ENCODE data around the gene GCGR.

Gene GCGR

DNA sequence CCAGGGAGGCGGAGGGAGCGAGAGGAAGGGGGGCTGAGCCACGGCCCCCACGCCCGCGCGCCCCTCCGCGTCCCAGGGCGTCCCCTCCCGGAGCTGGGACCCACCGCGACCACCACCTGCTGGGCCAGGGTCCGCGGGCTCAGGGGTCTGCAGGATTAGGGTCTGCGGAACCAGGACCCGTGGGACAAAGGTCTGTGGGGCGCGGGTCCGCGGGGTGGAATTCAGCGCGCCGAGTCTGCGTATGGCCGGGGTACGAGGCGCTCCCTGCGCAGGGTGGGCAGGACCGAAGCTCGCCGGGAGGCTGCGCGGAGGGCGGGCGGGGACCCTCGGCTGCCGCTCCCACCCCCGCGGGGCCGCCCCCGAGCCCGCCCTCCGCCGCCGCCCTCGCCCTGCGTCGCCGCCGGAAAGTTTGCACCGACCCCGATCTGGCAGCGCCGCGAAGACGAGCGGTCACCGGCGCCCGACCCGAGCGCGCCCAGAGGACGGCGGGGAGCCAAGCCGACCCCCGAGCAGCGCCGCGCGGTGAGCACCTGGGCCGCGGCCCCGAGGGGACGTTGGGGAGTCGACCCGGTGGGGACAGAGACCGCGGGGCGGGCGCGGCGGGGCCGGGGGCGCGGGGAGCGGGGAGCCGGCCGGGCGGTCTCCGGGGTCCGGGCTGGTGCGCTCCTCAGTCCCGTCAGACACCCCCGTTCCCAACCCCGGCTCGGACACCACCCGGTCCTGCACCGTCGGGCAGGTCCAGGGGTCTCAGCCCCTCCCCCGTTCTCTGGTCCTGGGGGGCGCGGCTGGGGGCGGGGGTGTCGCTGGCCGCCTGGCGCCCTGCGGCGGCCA, at the start of gene GCGR:
TSS of gene GCGR (plus strand) at position 423 of the 831 bp plus-strand sequence. CDS start 4,869 bp downstream, outside the sequence.
- DNase-seq = no peak

- no peak for DNase-seq
Observed at GRCh38 chr17:81792675-81793615, 11.0 kb upstream of the GCGR start.

GRCh38 chr17:81794074-81794476, 9.9 kb upstream of the GCGR start:
- DNase-seq = no peak

- peak in 1 of 2 experiments; percentile 27 for DNase-seq
Observed at GRCh38 chr17:81794509-81794908, 9.4 kb upstream of the GCGR start.

GRCh38 chr17:81801327-81801726, 2.6 kb upstream of the GCGR start:
- no peak for DNase-seq

DNA sequence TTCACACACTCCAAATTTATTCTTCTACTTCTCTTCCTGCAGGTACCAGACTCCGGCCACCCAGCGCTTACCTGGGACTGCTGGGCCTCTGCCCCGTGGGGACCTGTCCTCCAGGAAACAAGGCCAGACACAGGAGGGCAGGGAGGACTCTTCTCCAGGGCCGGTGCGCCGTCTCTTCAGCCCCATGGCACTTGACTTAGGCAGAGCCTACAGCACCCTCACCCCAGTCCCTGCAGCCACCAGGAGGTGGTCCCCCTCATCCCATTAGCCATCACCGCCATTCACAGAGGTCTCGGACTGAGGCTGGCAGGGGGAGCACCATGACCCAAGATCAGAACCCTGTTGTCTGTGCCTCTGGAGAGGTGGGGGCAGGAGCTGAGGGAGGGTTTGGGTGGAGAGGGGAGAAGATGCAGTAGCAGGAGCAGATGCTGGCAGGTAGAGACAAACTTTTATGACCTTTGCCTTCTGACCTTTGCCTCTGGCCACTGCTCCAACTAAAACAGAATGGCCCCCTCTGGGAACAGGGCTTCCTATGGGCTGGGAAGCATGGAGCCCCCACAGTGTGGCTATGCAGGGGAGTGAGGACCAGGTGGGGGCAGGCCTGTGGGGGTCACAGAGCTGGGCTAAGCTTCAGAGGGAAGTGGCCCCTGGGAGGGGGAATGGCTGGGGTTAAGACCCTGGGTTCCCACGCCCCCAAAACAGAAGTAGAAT, 1.7 kb upstream of the GCGR start:
- no peak for DNase-seq

GRCh38 chr17:81802856-81803643, 900 bp upstream of the GCGR start:
- DNase-seq = no peak

DNA sequence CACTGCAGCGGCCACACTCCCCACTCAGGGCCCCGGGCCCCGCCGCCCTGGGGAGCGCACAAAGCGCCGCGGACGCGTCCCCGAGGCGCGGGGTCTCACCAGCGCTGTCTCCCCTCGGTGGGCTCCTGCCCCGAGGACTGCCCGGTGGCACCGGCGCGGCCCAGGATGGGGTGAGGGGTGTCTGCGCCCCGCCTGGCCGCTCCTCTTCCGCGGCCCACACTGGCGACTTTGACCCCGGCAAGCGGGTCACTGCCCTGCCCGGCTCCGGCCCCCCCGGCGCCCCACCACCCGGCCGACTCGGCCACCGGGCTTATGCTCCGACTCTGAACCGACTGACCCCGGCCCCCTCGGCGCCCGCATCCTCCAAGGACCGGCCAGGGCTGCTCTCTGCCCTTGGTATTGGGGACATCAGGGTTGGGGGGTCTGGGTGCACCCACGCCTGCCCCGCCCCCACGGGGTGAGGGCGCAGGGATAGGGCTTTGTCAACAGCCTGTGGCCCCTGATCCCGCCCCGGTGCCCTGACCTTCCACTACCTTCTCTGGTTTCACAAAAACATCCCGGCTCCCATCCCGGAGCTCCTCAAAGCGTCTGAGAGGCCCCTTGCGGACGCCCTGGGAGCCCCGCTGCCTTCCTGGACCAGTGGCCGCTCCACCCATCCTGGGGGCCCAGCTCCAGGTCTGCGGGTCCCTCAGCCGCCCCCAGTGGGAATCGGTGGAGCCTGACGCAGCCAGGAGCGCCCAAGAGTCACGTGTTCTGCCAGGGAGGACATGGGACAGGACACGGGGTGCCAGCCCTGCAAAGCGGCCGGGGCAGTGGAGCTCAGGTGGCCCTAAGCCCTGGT, 829 bp downstream of the GCGR start:
- DNase-seq = no peak

DNA sequence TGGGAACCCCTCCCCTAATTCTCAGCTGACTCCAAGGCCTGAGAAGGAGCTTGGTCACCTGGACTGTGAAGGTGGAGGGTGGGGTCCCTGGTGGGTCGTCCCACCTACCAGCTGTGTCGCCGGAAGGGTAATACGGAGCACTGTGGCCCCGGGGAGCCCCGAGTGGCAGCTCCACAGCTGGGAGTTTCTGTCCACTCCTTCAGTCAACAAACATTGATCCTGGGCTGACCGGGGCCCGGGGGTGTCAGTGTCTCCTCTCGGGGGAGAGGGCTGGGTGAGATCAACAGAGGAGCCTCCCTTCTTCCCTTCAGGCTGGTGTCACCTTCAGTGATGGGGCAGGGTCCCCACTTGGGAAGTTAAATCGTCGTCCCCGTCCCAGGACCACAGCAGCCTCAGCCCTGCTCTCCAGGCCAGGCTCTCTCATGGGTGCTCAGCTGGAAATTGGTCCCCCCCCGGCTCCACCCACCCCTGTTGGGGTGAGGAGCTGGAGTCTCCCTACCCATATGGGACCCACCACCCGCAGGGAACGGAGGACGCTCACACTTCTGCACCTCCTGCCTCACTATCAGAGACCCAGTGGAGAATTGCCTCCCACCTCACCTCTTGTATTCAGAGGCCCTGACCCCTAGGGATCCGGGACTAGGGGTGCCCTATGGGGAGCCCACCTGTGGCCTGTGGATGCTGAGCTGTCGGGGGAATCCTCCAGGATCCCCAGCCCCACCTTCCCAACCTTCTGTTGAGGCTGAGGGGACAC, 1.9 kb downstream of the GCGR start:
- no peak for DNase-seq

DNA sequence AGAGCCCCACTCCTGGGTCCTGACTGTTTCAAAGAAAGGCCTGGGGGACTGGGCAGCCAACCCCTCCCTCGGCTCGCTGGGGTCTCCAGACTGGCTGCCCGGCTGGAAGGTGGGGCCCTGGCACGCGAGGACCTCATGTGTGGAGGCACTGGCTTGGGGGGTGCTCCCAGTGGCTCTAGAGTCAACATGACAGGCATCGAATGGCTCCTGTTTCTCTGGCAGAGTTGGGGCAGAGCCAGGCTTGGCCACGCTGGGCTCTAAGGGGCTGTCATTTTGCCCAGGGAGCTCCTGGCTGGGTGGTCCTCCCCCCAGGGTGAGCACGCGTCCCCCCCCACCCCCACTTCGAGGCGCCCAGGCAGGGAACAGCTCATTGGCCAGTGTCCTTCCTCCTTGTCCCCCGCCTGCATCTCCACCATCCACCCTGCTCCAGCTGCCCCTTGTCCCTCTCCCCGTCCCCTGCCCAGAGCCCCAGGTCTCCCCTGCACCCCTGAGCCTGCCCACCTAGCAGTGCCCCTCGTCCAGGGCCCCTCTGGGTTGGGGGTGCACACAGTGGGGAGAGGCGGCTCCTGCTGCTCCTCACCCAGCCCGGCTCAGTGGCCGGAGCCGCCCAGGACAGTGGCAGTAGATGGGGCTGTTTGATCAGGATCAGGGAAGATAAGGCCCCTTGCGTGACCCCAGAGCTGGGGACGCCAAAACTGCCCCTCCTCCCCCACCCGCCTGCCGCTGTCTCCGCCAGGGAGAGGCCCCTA, 2.7 kb downstream of the GCGR start:
- DNase-seq = no peak

GRCh38 chr17:81807210-81807719, 3.3 kb downstream of the GCGR start:
- no peak for DNase-seq

- DNase-seq = no peak
Observed at GRCh38 chr17:81807839-81808238, 3.9 kb downstream of the GCGR start.

- peak in 1 of 2 experiments; percentile 27 for DNase-seq
Observed at GRCh38 chr17:81808778-81809555, 5.0 kb downstream of the GCGR start.

GRCh38 chr17:81809556-81809998, 5.6 kb downstream of the GCGR start:
- no peak for DNase-seq

DNA sequence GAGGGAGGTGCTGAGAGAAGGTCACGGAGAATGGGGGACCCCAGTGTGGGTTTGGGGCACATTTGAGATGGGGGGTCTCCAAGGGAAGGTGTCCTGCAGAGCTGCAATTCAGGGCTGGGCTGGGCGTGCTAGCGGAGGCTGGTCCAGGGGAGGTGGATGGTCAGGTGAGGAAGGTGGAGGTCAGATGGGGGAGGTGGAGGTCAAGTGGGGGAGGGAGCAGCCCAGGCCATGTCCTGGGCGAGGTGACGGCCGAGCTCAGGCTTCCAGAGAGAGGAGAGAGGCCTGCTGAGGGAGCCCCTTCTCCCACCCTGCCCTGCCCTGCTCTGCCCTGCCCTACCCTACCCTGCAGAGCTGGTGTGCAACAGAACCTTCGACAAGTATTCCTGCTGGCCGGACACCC, 6.5 kb downstream of the GCGR start:
- no peak for DNase-seq

DNA sequence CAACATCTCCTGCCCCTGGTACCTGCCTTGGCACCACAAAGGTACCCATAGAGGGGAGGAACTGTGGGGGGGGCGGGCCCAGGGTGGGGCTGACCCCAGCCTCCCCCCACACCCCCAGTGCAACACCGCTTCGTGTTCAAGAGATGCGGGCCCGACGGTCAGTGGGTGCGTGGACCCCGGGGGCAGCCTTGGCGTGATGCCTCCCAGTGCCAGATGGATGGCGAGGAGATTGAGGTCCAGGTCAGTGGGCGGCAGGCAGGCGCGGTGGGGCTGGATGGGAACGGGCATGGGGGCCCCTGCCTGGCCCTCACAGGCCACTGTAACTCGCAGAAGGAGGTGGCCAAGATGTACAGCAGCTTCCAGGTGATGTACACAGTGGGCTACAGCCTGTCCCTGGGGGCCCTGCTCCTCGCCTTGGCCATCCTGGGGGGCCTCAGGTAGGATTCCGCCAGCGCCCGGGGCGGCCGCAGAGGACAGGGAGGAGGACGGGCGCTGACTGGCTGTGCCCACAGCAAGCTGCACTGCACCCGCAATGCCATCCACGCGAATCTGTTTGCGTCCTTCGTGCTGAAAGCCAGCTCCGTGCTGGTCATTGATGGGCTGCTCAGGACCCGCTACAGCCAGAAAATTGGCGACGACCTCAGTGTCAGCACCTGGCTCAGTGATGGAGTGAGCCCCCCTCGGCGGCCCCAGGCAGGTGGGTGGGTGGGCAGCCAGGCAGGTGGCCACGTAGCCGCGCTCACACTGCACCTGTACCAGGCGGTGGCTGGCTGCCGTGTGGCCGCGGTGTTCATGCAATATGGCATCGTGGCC, 7.1 kb downstream of the GCGR start:
- DNase-seq = no peak

DNA sequence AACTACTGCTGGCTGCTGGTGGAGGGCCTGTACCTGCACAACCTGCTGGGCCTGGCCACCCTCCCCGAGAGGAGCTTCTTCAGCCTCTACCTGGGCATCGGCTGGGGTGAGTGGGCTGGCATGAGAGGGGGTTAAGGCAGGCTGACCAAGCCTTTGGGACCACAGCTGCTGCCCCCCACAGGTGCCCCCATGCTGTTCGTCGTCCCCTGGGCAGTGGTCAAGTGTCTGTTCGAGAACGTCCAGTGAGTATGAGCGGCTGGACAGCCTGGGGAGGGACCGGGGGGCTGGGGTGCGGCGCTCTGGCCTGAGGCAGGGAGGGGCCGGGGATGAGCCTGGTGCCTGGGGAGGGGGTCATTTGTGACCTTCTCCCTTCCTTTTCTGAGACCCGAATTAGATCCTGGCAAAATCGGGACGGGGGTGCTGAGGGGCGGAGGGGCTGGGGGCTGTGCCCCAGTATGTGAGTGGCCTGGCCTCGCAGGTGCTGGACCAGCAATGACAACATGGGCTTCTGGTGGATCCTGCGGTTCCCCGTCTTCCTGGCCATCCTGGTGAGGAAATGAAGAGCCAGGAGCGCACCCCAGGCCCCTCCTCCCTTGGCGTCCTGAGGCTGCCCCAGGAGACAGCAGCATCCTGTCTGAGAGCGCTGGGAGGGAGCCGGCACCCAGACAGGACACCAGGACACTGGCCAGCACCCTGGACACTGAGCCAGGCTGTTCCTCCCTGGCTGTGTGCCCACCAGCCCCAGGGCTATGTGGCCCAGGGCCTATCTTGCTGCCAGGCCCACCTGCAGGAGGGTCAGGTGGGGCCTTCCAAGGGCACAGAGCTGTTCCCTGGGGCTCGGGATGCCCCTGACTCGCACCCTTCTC, 8.0 kb downstream of the GCGR start:
- no peak for DNase-seq
